ENCODE measurements around the gene DYSF. TPM values are rescaled to one million over a fixed set of nuclear protein-coding genes. Genes with fewer than 3 reads are reported as not detected.

Gene DYSF
- total RNA-seq, 1 experiment from 2014 or later = 5.5 TPM

DNA sequence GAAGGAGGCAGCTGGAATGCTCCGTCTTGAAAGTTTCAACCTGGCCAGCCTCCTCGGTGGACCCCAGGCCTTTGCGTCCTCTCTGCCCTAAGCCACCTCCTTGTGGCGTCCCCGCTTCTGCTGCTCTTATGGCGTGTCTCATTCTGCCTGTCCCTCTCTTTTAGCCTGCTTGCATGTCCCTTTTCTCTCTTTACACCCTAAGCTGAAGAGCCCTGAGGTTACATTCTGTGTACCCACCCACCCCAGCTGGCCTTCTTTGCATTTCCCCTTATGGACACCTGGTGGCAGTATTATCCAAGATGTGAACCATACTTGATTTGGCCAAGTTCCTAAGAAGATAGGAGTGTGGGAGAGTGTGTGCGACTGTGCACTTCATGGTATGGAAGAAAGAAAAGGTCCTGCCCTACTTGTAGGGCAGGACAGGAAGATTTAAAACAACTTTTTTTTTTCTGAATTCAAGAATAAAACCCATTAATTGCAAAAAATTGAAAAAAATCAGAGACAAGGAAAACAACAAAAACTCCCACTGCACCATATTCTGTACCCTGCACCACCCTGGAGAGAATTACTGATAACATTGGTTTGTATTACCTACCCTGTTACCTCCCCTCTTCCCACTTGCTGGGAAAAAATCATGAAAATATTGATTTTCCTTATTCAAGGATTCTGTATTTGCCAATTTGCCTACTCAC is 77.4 kb downstream of the DYSF start:
- Histone ChIP-seq H4K8ac (replicated peaks; ENCODE audit: insufficient read length, low read depth, low read length) (no peak overlapping the region), H3K18ac (ENCODE audit: insufficient read length, low read depth, low read length) (no peak overlapping the region), H3K23ac (ENCODE audit: insufficient read length, low read depth, low read length) (no peak overlapping the region), H3T11ph (ENCODE audit: low read length) (no peak overlapping the region), H2AK5ac (ENCODE audit: insufficient read length, low read length) (no peak overlapping the region), H3K14ac (ENCODE audit: insufficient read depth, low read length) (no peak overlapping the region), H3K27me3 (ENCODE audit: insufficient read depth, low read length) (no peaks in the 10 kb centered on the region), H3K56ac (ENCODE audit: insufficient read length, low read depth, low read length) (no peak overlapping the region), H3K4ac (ENCODE audit: low read depth, low read length) (no peak overlapping the region), H3K79me2 (ENCODE audit: insufficient read depth, low read length) (no peaks in the 10 kb centered on the region), H2AFZ (ENCODE audit: low read length) (no peak overlapping the region), H4K5ac (ENCODE audit: insufficient read length, low read depth, low read length) (no peak overlapping the region), H2BK15ac (ENCODE audit: low read depth, low read length) (no peak overlapping the region), H3K9ac (ENCODE audit: extremely low read depth, insufficient read length, low read length) (no peak overlapping the region), H3K4me2 (ENCODE audit: insufficient read depth, insufficient read length, low read length) (no peak overlapping the region), H3K23me2 (ENCODE audit: insufficient read length, low read depth, low read length, poor library complexity, severe bottlenecking) (no peaks in the 10 kb centered on the region), H4K91ac (ENCODE audit: insufficient read length, low read depth, low read length) (no peak overlapping the region), H4K20me1 (ENCODE audit: control insufficient read depth, insufficient read depth, insufficient read length) (no peaks in the 10 kb centered on the region), H3K9me3 (ENCODE audit: control insufficient read depth, low read depth, low read length) (no peaks in the 10 kb centered on the region), H2BK20ac (ENCODE audit: low read depth, low read length, poor library complexity, severe bottlenecking) (no peak overlapping the region), H2BK12ac (ENCODE audit: insufficient read length, low read depth, low read length) (no peak overlapping the region), H3K27ac (ENCODE audit: insufficient read length, low read depth, low read length) (no peak overlapping the region), H2BK5ac (ENCODE audit: insufficient read length, low read length) (no peak overlapping the region), H2BK120ac (ENCODE audit: low read depth, low read length, poor library complexity, severe bottlenecking) (no peak overlapping the region), H3K79me1 (ENCODE audit: insufficient read depth, low read depth, low read length, poor library complexity, severe bottlenecking) (no peaks in the 10 kb centered on the region), H3K4me1 (ENCODE audit: insufficient read depth, low read length) (no peaks in the 10 kb centered on the region; the same call in 1 of the 2 replicates)
- DNase-seq = peak; percentile 71
- Mint-ChIP-seq H3K36me3 (ENCODE audit: insufficient read depth in 1 of 3, low read depth in 3 of 3) (peaks cover 0 to 2% (median 0%) of the 10 kb centered on the region in 3 experiments; a peak in 2 of 7 replicates), H3K4me1 (peaks cover 29 to 34% of the 10 kb centered on the region in 2 experiments), H3K27me3 (ENCODE audit: low read depth) (peaks cover 3% of the 10 kb centered on the region), H3K27ac (no peak overlapping the region), H3K4me3 (no peak overlapping the region), H3K9me3 (no peaks in the 10 kb centered on the region)
- TF ChIP-seq, protein P1, sequence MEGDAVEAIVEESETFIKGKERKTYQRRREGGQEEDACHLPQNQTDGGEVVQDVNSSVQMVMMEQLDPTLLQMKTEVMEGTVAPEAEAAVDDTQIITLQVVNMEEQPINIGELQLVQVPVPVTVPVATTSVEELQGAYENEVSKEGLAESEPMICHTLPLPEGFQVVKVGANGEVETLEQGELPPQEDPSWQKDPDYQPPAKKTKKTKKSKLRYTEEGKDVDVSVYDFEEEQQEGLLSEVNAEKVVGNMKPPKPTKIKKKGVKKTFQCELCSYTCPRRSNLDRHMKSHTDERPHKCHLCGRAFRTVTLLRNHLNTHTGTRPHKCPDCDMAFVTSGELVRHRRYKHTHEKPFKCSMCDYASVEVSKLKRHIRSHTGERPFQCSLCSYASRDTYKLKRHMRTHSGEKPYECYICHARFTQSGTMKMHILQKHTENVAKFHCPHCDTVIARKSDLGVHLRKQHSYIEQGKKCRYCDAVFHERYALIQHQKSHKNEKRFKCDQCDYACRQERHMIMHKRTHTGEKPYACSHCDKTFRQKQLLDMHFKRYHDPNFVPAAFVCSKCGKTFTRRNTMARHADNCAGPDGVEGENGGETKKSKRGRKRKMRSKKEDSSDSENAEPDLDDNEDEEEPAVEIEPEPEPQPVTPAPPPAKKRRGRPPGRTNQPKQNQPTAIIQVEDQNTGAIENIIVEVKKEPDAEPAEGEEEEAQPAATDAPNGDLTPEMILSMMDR (conservative IDR thresholded peaks at IDR 0.05) = peak; percentile 83
- WGBS (ENCODE audit: extremely low coverage, insufficient read length, low lambda C conversion rate) = no CpG with 5 or more reads among the region's 7 CpGs

Measured in H9 (cell line).